Naive B cell (primary cell): ENCODE data around the gene CPA4. TPM values are rescaled to one million over a fixed set of nuclear protein-coding genes. Genes with fewer than 3 reads are reported as not detected.
A peak's percentile ranks its signal among the peaks of the same experiment; 100 is the strongest.

ENCODE experiments used
- ATAC-seq, 2 donors: fragments of 150-1000 bp; cut with Tn5 transposase; 2 replicates each; pipeline ENCODE4 v1.10.0; 2021; ENCODE audit warnings: low read depth in 2 of 2, mild to moderate bottlenecking in 2 of 2, moderate library complexity in 2 of 2
- DNase-seq: peaks from one replicate; pipeline ENCODE4 v3.0.0; 2022
- H3K27ac Mint-ChIP-seq, 6 donors: one replicate each; pipeline ENCODE4 v1.8.0; 2020 to 2022; ENCODE audit warnings: mild to moderate bottlenecking in 6 of 6, mixed read lengths in 6 of 6, moderate library complexity in 5 of 6, inconsistent platforms in 2 of 6
- H3K27me3 Mint-ChIP-seq, 3 donors: one replicate each; pipeline ENCODE4 v1.8.0; 2021 to 2022; ENCODE audit warnings: mixed read lengths in 3 of 3, mild to moderate bottlenecking in 1 of 3
- H3K36me3 Mint-ChIP-seq, 2 donors: one replicate each; pipeline ENCODE4 v1.8.0; 2020 to 2022; ENCODE audit warnings: mixed read lengths in 2 of 2, inconsistent platforms in 1 of 2, mild to moderate bottlenecking in 1 of 2
- H3K4me1 Mint-ChIP-seq, 3 donors: one replicate each; pipeline ENCODE4 v1.8.0; 2020 to 2022; ENCODE audit warnings: mixed read lengths in 3 of 3, inconsistent platforms in 1 of 3, mild to moderate bottlenecking in 1 of 3, moderate library complexity in 1 of 3
- H3K4me3 Mint-ChIP-seq, 8 donors: one replicate each; pipeline ENCODE4 v1.8.0; 2020 to 2022; ENCODE audit warnings: mild to moderate bottlenecking in 8 of 8, mixed read lengths in 8 of 8, moderate library complexity in 8 of 8, inconsistent platforms in 2 of 8
- H3K9me3 Mint-ChIP-seq, 7 donors: one replicate each; pipeline ENCODE4 v1.8.0; 2020 to 2022; ENCODE audit warnings: mixed read lengths in 7 of 7, mild to moderate bottlenecking in 5 of 7, inconsistent platforms in 2 of 7, moderate library complexity in 1 of 7
- polyA plus RNA-seq, 6 donors: library from polyadenylated mRNA; unstranded; fragments of 300-500 nt; fragmentation: Illumina TruSeq; gene quantifications; one replicate each; pipeline ENCODE4 v1.2.3, GENCODE V29; 2021; ENCODE audit warnings: low read depth in 6 of 6

CPA4 gene
- polyA plus RNA-seq, 6 donors from 2014 or later: not detected

GRCh38 chr7:130268463-130269317 is 24.3 kb upstream of the CPA4 start:
- no peak for ATAC-seq
- H3K4me1 Mint-ChIP-seq: peaks cover 0 to 5% (median 4%) of the 10 kb centered on the region in 3 donors
- no peak overlapping the region for H3K27ac Mint-ChIP-seq
- no peak for DNase-seq
- no peaks in the 10 kb centered on the region for H3K36me3 Mint-ChIP-seq
- no peak overlapping the region for H3K4me3 Mint-ChIP-seq
- H3K27me3 Mint-ChIP-seq: peaks cover 5 to 30% (median 18%) of the 10 kb centered on the region in 3 donors
- H3K9me3 Mint-ChIP-seq: peaks cover 0 to 12% (median 0%) of the 10 kb centered on the region in 7 donors

DNA sequence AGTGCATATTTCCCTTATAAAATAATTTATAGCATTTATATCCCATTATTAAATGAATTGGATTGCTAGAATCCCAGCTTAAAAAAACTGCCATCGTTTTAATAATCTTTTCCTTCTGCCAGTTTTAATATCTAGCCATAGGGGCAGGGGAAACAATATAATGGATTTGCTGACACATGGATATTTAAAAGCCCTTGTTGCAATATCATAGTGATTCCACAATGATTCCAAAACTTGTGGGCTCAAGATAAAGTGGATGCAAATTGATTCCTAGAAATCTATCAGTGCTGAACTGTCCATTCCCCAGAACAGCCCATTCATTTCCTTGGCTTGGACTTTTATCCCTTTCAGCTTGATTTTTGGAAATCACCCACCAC is 23.7 kb upstream of the CPA4 start:
- H3K27me3 Mint-ChIP-seq: peaks cover 5 to 34% (median 23%) of the 10 kb centered on the region in 3 donors
- H3K9me3 Mint-ChIP-seq: peaks cover 0 to 6% (median 0%) of the 10 kb centered on the region in 7 donors
- no peak overlapping the region for H3K4me3 Mint-ChIP-seq
- ATAC-seq (no peak), DNase-seq (no peak)
- H3K36me3 Mint-ChIP-seq: no peaks in the 10 kb centered on the region
- no peak overlapping the region for H3K27ac Mint-ChIP-seq
- H3K4me1 Mint-ChIP-seq: peaks cover 0 to 5% (median 4%) of the 10 kb centered on the region in 3 donors

GRCh38 chr7:130270947-130271800 is 21.8 kb upstream of the CPA4 start:
- Mint-ChIP-seq H3K27ac (no peak overlapping the region), H3K27me3 (peaks cover 7 to 43% (median 35%) of the 10 kb centered on the region in 3 donors), H3K9me3 (peaks cover 0 to 2% (median 0%) of the 10 kb centered on the region in 7 donors), H3K4me1 (peaks cover 0 to 5% (median 4%) of the 10 kb centered on the region in 3 donors), H3K36me3 (no peaks in the 10 kb centered on the region), H3K4me3 (peak overlapping the region in 1 of 8 donors; percentile 44)
- ATAC-seq (no peak), DNase-seq (no peak)

GRCh38 chr7:130272381-130273080 is 20.4 kb upstream of the CPA4 start:
- no peaks in the 10 kb centered on the region for H3K36me3 Mint-ChIP-seq
- no peak overlapping the region for H3K27ac Mint-ChIP-seq
- peaks cover 0 to 2% (median 0%) of the 10 kb centered on the region in 7 donors for H3K9me3 Mint-ChIP-seq
- DNase-seq (no peak), ATAC-seq (no peak)
- H3K4me1 Mint-ChIP-seq: peaks cover 0 to 5% (median 4%) of the 10 kb centered on the region in 3 donors
- no peak overlapping the region for H3K4me3 Mint-ChIP-seq
- H3K27me3 Mint-ChIP-seq: peaks cover 16 to 51% (median 36%) of the 10 kb centered on the region in 3 donors

DNA sequence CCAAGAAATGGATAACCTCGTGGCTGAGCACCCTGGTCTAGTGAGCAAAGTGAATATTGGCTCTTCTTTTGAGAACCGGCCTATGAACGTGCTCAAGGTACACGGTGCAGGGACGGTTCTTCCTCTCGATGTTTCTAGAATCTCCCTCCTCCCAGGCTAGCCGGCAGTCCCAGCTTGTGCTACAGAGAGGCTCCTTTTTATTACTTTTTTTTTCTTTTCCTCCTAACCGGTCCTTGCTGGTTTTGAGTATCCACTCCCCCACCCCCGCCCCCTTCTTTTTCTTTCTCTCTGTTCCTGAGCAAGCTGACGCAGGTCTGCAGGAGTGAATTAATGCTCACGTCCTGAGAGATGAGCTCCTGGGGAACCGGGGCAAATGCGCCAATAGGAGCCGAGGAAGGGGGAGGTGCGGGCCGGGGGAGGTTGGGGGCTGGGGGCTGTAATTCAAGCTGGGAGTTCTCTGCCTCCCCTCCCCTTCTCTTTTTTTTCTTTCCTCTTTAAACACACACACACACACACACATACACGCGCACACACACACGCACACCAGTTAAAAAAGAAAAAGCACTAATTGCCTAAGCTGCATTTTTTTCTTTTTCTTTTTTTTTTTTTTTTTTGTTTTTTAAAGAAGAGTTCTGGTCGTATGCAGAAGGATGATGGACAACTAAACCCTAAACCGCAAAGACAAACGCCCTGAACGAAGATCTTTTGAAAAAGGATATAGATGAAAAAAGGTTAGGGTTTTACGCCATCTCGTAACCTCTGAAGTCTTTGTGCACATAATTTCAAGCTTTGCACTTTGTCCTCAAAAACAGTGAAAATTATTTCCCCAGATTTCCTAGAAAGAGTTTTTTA is 19.7 kb upstream of the CPA4 start:
- Mint-ChIP-seq H3K9me3 (peaks cover 0 to 2% (median 0%) of the 10 kb centered on the region in 7 donors), H3K27me3 (peaks cover 16 to 51% (median 44%) of the 10 kb centered on the region in 3 donors), H3K27ac (no peak overlapping the region), H3K4me3 (peak overlapping the region in 5 of 8 donors; percentile 24 to 77 (median 47)), H3K4me1 (peaks cover 0 to 5% (median 4%) of the 10 kb centered on the region in 3 donors), H3K36me3 (no peaks in the 10 kb centered on the region)
- ATAC-seq (no peak), DNase-seq (no peak)

DNA sequence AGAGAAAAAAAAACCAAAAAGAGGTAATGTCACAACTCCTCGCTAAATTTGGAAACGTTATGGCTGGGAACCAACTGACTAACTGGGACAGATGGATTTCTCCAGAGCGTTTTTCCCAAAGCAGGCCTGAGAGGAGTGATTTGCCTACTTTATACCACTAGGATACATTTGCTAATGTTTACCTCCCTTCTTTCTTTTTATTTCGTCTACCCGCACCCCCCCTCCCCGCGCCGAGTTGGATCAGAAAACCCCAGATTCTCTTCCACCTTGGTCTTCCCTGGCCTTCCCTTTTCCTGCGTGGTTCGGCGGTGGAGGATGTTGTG is 19.1 kb upstream of the CPA4 start:
- DNase-seq: no peak
- Mint-ChIP-seq H3K9me3 (peaks cover 0 to 2% (median 0%) of the 10 kb centered on the region in 7 donors), H3K4me3 (peak overlapping the region in 2 of 8 donors; percentile 55 to 69), H3K27ac (no peak overlapping the region), H3K36me3 (no peaks in the 10 kb centered on the region), H3K27me3 (peaks cover 16 to 51% (median 44%) of the 10 kb centered on the region in 3 donors), H3K4me1 (peaks cover 0 to 5% (median 4%) of the 10 kb centered on the region in 3 donors)
- ATAC-seq: no peak

GRCh38 chr7:130274296-130274695 is 18.7 kb upstream of the CPA4 start:
- Mint-ChIP-seq H3K27ac (no peak overlapping the region), H3K4me3 (peak overlapping the region in 2 of 8 donors; percentile 55 to 69), H3K36me3 (no peaks in the 10 kb centered on the region), H3K9me3 (peaks cover 0 to 2% (median 0%) of the 10 kb centered on the region in 7 donors), H3K4me1 (peaks cover 0 to 5% (median 4%) of the 10 kb centered on the region in 3 donors), H3K27me3 (peaks cover 17 to 49% (median 44%) of the 10 kb centered on the region in 3 donors)
- ATAC-seq (no peak), DNase-seq (no peak)

DNA sequence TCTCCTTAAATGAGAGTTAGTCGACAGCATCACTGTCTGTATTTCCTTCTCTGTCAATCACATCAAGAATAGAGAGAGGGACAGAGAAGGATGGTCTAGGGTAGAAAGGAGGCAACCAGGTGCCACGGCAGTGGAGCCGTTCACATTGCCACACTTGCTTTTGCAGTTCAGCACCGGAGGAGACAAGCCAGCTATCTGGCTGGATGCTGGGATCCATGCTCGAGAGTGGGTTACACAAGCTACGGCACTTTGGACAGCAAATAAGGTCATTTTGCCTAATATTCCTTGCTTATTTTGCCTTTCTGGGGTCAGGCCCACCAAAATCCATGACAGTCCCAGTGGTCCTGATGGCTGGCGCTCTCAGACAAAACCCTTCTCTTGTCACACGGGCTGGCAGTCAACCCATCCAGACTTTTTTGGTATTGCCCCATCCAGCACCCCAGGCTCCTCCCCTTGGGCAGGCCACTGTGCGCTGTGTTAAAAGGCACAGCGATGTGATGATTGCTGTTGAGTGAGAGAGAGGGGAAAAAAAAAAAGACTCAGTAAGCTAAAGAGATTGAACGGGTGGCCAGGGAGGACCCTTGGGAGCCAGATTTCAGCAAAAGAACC is 17.9 kb upstream of the CPA4 start:
- H3K4me3 Mint-ChIP-seq: no peak overlapping the region
- H3K27me3 Mint-ChIP-seq: peaks cover 21 to 44% (median 41%) of the 10 kb centered on the region in 3 donors
- ATAC-seq: no peak

GRCh38 chr7:130275826-130276297 is 17.1 kb upstream of the CPA4 start:
- peak overlapping the region in 1 of 6 donors; percentile 21 for H3K27ac Mint-ChIP-seq
- peaks cover 0 to 5% (median 4%) of the 10 kb centered on the region in 3 donors for H3K4me1 Mint-ChIP-seq
- no peak for ATAC-seq

More for the DNA sequence above, 17.9 kb upstream of the CPA4 start:
- peaks cover 0 to 2% (median 0%) of the 10 kb centered on the region in 7 donors for H3K9me3 Mint-ChIP-seq
- peaks cover 0 to 5% (median 4%) of the 10 kb centered on the region in 3 donors for H3K4me1 Mint-ChIP-seq
- H3K27ac Mint-ChIP-seq: peak overlapping the region in 1 of 6 donors; percentile 6
- no peaks in the 10 kb centered on the region for H3K36me3 Mint-ChIP-seq
- DNase-seq: no peak

GRCh38 chr7:130276796-130277762 is 15.9 kb upstream of the CPA4 start:
- Mint-ChIP-seq H3K4me3 (no peak overlapping the region), H3K9me3 (peaks cover 0 to 2% (median 0%) of the 10 kb centered on the region in 7 donors), H3K4me1 (peaks cover 0 to 5% (median 4%) of the 10 kb centered on the region in 3 donors), H3K27ac (no peak overlapping the region), H3K27me3 (peaks cover 21 to 44% (median 40%) of the 10 kb centered on the region in 3 donors), H3K36me3 (no peaks in the 10 kb centered on the region)
- ATAC-seq: no peak
- DNase-seq: no peak

More at GRCh38 chr7:130275826-130276297, 17.1 kb upstream of the CPA4 start:
- Mint-ChIP-seq H3K27me3 (peaks cover 21 to 44% (median 40%) of the 10 kb centered on the region in 3 donors), H3K36me3 (no peaks in the 10 kb centered on the region), H3K9me3 (peaks cover 0 to 2% (median 0%) of the 10 kb centered on the region in 7 donors), H3K4me3 (no peak overlapping the region)
- DNase-seq: no peak
